Measurements from ENCODE around the gene TMEM204.

DNA sequence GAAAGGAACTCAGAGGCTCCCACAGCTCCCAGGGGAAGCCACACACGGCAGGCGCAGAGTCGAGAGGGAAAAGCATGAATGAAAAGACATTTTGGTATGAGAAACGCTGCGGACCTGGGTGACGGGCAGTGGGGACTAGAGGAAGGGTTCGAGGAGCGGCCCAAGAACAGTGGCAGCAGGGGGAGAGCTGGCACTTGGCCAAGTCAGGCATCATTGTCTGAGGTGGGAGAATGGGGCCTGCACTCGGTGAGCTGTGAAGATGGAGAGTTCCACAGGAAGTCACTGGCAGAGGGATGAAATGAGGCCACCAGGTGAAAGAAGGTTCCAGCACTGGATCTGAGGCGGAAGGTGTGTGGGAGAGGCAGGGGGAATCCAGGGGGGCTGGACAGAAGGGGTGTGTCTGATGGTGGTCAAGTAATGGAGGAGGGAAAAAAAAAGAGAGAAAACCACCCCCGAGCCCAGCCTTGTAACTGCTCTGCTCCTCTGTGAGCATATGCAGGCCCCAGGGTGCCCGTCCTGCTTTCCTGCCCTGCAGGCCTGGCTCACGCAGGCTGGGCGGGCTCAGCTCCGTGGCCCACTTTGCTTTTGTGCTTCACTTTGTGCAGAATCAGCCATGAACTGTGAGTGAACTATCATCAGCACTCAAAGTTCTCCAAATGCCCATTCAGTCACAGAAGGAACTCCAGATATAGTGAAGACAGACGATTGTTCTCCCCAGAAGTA lies 31.8 kb downstream of the TMEM204 start:
- TF ChIP-seq POLR2AphosphoS5 (IDR thresholded peaks at IDR 0.05; ENCODE audit: low read depth, low read length), result no peak
- TF ChIP-seq, protein P1, sequence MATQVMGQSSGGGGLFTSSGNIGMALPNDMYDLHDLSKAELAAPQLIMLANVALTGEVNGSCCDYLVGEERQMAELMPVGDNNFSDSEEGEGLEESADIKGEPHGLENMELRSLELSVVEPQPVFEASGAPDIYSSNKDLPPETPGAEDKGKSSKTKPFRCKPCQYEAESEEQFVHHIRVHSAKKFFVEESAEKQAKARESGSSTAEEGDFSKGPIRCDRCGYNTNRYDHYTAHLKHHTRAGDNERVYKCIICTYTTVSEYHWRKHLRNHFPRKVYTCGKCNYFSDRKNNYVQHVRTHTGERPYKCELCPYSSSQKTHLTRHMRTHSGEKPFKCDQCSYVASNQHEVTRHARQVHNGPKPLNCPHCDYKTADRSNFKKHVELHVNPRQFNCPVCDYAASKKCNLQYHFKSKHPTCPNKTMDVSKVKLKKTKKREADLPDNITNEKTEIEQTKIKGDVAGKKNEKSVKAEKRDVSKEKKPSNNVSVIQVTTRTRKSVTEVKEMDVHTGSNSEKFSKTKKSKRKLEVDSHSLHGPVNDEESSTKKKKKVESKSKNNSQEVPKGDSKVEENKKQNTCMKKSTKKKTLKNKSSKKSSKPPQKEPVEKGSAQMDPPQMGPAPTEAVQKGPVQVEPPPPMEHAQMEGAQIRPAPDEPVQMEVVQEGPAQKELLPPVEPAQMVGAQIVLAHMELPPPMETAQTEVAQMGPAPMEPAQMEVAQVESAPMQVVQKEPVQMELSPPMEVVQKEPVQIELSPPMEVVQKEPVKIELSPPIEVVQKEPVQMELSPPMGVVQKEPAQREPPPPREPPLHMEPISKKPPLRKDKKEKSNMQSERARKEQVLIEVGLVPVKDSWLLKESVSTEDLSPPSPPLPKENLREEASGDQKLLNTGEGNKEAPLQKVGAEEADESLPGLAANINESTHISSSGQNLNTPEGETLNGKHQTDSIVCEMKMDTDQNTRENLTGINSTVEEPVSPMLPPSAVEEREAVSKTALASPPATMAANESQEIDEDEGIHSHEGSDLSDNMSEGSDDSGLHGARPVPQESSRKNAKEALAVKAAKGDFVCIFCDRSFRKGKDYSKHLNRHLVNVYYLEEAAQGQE (IDR thresholded peaks at IDR 0.05; ENCODE audit: insufficient read depth in 1 of 2, low read depth in 2 of 2, low read length in 2 of 2), result no peak
- TF ChIP-seq TAF1 (IDR thresholded peaks at IDR 0.05; ENCODE audit: borderline replicate concordance, insufficient read depth, low read length), result no peak
- no peak for TF ChIP-seq SIN3A (IDR thresholded peaks at IDR 0.05; ENCODE audit: borderline replicate concordance, insufficient read depth, low read length)

All from PFSK-1 (cell line).